Muscle of back (tissue), 13 donors: Measurements from ENCODE around the gene ZNF284. TPM values are rescaled to one million over a fixed set of nuclear protein-coding genes. Genes with fewer than 3 reads are reported as not detected.
A peak's percentile ranks its signal among the peaks of the same experiment; 100 is the strongest.

ENCODE experiments used
- DNase-seq, 3 donors: peaks; one replicate each; pipeline versions ENCODE4 v3.0.0 to v3.0.0-alpha.2; 2013
- long read RNA-seq, 9 donors: transcript quantifications; one replicate each; lab custom pipeline, GENCODE V29; 2026
- polyA plus RNA-seq, 10 donors: library from polyadenylated mRNA; unstranded; fragments of 120-200 nt; gene quantifications; one replicate each; pipeline ENCODE4 v1.2.1, GENCODE V29; 2013; ENCODE audit not compliant: insufficient read length in 10 of 10

ZNF284 gene
- polyA plus RNA-seq = 1 to 10 TPM; 1.7 to 3.9 (median 2.6) TPM
- long read RNA-seq, donor 1, full-length matches to known transcripts = 1 of 1 reads
- long read RNA-seq, donor 1, partial matches to known transcripts = 0 of 1 reads
- long read RNA-seq, donor 1, other reads (novel, unspliced or antisense) = 0 of 1 reads
- long read RNA-seq, donor 2, full-length matches to known transcripts = 1 of 1 reads
- long read RNA-seq, donor 2, partial matches to known transcripts = 0 of 1 reads
- long read RNA-seq, donor 2, other reads (novel, unspliced or antisense) = 0 of 1 reads
- long read RNA-seq, donor 3 = 0 reads
- long read RNA-seq, donor 4 = 0 reads
- long read RNA-seq, donor 5 = 0 reads
- long read RNA-seq, donor 6, full-length matches to known transcripts = 1 of 1 reads
- long read RNA-seq, donor 6, partial matches to known transcripts = 0 of 1 reads
- long read RNA-seq, donor 6, other reads (novel, unspliced or antisense) = 0 of 1 reads
- long read RNA-seq, donor 7, full-length matches to known transcripts = 1 of 1 reads
- long read RNA-seq, donor 7, partial matches to known transcripts = 0 of 1 reads
- long read RNA-seq, donor 7, other reads (novel, unspliced or antisense) = 0 of 1 reads
- long read RNA-seq, donor 8 = 0 reads
- long read RNA-seq, donor 9 = 0 reads

GRCh38 chr19:44071824-44072542 lies at the start of gene ZNF284:
Gene ZNF284 (plus strand): TSS chr19:44072159. CDS start chr19:44076390, 4,231 bp downstream.
- DNase-seq = peak; percentile 92 to 96 (median 94)

DNA sequence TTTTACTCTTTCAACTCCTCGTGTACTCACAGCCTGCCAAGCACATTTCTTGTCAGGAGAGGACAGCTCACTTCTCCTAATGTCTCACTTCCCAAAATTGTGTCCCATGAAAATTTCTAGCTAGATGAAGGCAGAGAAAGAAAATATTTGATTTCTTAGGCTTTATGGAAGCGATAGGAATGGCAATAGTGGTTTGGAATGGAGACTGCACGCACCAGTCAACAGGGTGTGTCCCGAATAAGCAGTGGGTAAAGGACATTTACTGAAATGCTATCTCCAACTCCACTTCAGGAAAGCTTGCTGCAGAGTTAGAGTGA lies 47.1 kb upstream of the ZNF284 start:
- DNase-seq = no peak

DNA sequence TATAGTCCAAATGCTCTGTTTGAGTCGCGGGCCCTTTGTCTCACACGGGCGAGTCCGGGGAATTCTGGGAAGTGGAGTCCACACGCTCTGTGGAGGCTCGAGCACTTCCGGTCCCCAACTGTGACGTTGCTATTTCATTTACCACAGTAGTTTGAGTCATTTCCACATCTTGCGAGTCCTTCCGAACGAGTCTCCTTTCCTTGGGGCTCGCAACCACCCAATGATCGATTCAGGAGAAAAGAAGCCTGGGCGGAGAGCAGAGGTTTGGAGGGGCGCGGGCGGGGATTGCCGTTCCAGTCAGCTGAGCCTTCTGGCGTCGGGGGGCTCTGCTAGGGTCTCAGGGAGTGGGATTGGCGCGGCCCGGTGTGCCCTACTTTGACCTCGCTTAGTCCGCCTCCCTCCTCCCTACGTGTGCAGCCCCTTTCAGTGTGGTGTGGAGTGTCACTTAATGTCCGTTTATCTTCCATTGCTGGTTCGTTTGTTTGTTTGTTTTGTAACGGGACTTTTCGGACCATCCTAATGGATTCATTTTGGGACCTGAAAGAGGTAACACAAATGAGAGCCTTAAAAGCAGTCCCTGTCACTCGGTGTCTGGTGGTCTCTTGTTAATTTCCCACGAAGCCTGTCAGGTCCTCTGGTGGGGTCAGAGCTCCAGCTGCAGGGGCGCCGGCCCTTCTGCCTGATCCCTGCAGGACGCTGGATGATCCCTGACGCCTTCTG lies 46.6 kb upstream of the ZNF284 start, which contains the start of gene ZNF222:
TSS of gene ZNF222 (plus strand) at position 163 of the 720 bp plus-strand sequence. CDS start at position 221, 58 bp downstream.
- DNase-seq = peak; percentile 88 to 94 (median 90)

GRCh38 chr19:44026622-44027021 lies 45.3 kb upstream of the ZNF284 start:
- no peak for DNase-seq

DNA sequence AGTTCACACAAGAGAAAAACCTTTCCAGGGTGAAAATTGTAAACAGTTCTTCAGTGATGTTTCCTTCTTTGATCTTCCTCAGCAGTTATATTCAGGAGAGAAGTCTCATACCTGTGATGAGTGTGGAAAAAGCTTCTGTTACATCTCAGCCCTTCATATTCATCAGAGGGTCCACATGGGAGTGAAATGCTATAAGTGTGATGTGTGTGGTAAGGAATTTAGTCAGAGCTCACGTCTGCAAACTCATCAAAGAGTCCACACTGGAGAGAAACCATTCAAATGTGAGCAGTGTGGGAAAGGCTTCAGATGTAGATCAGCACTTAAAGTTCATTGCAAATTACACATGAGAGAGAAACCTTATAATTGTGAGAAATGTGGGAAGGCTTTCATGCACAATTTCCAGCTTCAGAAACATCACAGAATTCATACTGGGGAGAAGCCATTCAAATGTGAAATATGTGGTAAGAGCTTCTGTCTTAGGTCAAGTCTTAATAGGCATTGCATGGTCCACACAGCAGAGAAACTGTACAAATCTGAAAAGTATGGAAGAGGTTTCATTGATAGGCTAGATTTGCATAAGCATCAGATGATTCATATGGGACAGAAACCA lies 39.9 kb upstream of the ZNF284 start:
- no peak for DNase-seq

GRCh38 chr19:44042147-44042546 lies 29.8 kb upstream of the ZNF284 start:
- no peak for DNase-seq

DNA sequence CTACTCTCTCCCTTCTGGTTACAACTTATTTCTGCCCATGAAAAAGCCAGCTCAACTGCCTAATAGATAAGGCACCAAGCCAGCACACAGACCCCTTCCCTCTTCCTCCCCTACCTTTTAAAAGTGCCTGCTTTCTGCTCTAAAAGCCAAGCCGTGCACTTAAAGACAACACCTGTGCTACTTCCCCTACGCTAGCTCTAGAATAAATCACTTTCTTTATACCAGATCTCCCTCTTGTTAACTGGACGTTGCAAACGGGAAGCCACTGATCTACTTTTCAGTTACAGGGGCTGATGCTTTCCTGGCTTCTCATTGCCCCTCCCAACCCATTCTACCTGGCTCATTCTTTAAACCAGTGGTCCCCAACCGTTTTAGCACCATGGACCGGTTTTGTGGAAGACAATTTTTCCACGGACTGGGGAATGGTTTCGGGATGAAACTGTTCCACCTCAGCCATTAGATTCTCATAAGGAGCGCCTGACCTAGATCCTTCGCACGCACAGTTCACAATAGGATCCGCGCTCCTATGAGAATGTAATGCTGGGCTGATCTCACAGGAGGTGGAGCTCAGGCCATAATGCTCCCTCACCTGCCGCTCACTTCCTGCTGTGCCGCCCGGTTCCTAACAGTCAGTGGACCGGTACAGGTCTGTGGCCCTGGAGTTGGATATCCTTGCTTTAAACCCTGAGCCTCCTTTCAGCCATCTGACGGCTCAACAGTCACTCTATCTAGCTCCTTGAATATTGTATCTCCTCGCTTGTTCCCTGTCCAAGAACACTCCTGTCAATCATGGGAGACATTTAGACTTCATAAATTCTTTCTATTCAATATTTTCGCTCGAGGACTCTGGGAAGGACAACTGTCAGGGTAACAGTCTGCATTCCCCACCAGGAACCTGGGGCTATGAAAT lies 21.0 kb upstream of the ZNF284 start:
- DNase-seq = peak in 2 of 3 donors; percentile 2 to 4

DNA sequence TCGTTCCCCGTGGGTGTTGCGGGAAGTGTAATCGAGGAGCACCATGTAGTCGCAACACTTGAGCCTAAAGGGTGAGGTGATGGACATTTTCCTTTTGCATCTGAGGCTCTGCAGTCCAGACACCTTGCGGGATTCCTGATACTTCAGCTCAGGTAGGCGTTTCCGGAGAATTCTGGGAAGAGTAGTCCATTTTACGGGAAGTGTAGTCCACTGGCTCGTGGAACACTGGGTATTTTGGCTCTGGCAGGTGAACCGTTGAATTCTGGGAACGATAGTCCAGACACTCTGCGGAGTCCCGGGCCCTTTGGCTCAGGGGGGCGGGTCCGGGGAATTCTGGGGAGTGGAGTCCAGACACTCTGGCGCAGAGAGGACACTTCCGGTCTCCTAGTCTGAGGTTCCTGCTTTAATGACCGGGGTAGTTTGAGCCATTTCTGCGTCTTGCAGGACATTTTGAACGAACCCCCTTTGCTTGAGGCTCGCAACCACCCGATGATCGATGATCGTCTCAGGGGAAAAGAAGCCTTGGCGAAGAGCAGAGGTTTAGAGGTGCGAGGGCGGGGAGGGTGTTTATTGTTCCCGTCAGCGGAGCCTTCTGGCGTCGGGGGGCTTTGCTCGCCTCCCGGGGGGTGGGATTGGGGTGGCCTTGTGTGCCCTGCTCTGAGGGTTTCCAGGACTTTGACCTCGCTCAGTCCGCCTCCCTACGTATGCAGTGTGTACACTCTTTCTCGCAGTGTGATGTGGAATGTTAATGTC lies 20.1 kb upstream of the ZNF284 start, which contains the start of gene ZNF223:
TSS of gene ZNF223 (plus strand) at position 387 of the 753 bp plus-strand sequence. CDS start 3,141 bp downstream, outside the sequence.
- DNase-seq = peak; percentile 96 to 98 (median 97)

- no peak for DNase-seq
Observed at GRCh38 chr19:44055870-44056269, 16.1 kb upstream of the ZNF284 start.

DNA sequence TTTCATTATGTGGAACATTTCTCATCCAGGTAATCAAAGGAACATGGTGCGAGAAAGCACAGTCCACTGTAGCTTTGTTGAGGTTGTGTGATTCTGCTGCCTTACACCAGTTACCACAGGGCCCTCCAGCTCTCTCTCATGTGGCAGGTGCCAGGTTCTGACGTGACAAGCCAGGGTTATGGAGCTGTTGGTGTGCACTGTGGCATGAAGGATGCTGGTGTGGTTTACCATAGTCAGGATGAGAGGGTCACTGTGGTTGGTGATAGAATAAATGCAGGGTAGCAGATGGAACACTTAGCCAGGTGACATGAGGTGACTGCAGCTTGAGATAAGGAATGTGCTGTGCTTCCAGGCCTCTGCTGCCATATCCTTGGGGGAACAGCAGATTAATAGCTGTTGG lies 12.7 kb upstream of the ZNF284 start:
- DNase-seq = no peak

DNA sequence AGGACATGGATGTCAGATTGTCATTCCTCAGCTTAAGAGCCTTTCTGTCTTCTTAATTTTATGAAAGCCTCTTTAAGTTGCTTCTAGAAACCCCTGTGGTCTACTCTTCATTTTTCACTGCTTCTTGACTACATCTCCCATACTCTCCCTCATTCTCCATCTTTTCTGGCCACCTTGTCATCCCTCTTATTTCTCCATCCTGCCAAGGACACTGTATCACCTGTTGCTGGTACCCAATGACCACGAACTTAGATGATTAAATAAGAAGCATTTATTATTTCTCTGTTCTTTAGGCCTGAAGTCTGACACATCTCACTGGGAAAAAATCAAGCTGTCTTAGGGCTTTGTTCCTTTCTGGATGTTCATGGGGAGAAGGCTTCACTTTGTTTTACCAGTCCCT lies 10.9 kb upstream of the ZNF284 start:
- DNase-seq = no peak

- no peak for DNase-seq
Observed at GRCh38 chr19:44066305-44066704, 5.7 kb upstream of the ZNF284 start.

GRCh38 chr19:44069415-44069814 lies 2.5 kb upstream of the ZNF284 start:
- DNase-seq = no peak

DNA sequence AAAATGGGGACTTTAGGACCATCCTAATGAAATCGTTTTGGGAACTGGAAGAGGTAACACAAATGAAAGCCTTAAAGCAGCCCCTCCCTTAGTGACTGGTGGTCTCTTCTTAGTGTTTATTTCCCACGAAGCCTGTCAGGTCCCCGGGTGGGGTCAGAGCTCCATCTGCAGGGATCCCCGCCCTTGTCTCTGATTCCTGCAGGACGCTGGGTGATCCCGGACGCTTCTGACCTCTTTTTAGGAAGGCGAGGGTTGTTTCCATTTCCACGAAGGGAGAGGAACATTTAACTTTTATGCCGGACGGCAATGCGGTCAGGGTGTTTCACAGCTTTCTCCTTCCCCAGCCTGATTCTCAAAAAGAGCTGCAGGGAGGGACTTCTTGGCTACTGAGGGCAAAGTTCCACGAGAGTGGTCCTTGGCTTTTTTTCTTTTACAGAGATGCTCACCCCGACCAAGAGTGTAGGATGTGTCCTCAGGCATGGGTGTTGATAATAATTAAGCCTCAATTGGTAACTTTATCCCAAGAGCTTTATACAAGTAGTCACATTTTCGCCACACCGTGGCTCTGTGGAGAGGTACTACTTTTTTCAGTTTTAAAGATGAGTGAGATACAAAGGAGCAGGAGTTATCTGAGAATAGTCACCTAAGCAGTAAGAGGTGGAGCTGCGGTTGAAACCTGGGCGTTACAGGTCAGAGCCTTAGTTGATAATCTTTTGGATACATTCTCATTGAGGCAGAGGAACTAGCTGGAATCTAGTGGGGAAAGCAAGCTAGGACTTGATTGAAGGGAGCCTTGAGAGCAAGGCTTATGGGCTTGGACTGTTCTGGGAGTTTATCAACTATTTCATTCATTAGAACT lies 813 bp downstream of the ZNF284 start:
- peak in 1 of 3 donors; percentile 17 for DNase-seq

GRCh38 chr19:44076325-44076724 lies 4.4 kb downstream of the ZNF284 start:
- DNase-seq = no peak

DNA sequence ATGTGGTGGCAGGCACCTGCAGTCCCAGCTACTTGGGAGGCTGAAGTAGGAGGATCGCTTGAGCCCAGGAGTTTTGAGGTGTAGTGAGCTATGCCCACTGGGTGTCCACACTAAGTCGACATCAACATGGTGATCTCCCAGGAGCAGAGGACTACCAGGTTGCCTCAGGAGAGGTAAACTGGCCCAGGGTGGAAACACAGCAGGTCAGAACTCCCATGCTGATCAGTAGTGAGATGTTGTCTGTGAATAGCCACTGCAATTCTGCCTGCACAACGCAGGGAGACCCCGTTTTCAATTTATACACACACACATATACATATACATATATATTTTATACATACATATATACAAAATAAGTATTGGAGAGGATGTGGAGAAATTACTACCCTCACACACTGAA lies 20.1 kb downstream of the ZNF284 start:
- no peak for DNase-seq

- peak; percentile 94 to 98 (median 95) for DNase-seq
Observed at GRCh38 chr19:44093931-44094765, 22.2 kb downstream of the ZNF284 start, which contains the start of gene ZNF224. Gene ZNF224 (plus strand): TSS chr19:44094361. CDS start chr19:44097874, 3,513 bp downstream.
